Loucy (cell line): ENCODE measurements around the gene FAM187B.
"Not testable (repeated sequence)": the region's sequence is repeated elsewhere in the genome, so short reads cannot be mapped to it uniquely, and the experiment has no call there.

ENCODE experiments used
- H2AFZ ChIP-seq: fragments of 200-600 bp; sonication (generic); 2 replicates; pipeline ENCODE4 v1.6.0; 2016; ENCODE audit warnings: antibody characterized with exemption, mild to moderate bottlenecking, low read length, moderate library complexity
- H3F3A ChIP-seq: fragments of 200-600 bp; 2 replicates; pipeline ENCODE4 v1.6.0; 2016; ENCODE audit warnings: antibody characterized with exemption, low read depth, mild to moderate bottlenecking
- H3K27me3 ChIP-seq: fragments of 200-600 bp; sonication (generic); 2 replicates; pipeline ENCODE4 v1.6.1; 2014; ENCODE audit warnings: low read length, mild to moderate bottlenecking; ENCODE audit not compliant: insufficient read depth, poor library complexity, severe bottlenecking
- H3K36me3 ChIP-seq: fragments of 200-600 bp; sonication (generic); 2 replicates; pipeline ENCODE4 v1.6.1; 2016; ENCODE audit warnings: low read length; ENCODE audit not compliant: insufficient read depth
- H3K4me1 ChIP-seq: fragments of 200-600 bp; sonication (generic); 2 replicates; pipeline ENCODE4 v1.5.1; 2014; ENCODE audit warnings: low read length, mild to moderate bottlenecking; ENCODE audit not compliant: insufficient read depth, poor library complexity, severe bottlenecking
- H3K4me2 ChIP-seq: fragments of 200-600 bp; sonication (generic); 2 replicates; pipeline ENCODE4 v1.6.0; 2014; ENCODE audit warnings: antibody characterized with exemption, low read length, low read depth, mild to moderate bottlenecking; ENCODE audit not compliant: poor library complexity, severe bottlenecking
- H3K4me3 ChIP-seq: fragments of 200-600 bp; sonication (generic); 2 replicates; pipeline ENCODE4 v1.5.1; 2014; ENCODE audit warnings: low read length, mild to moderate bottlenecking, mixed read lengths; ENCODE audit not compliant: poor library complexity, severe bottlenecking
- H3K79me2 ChIP-seq: fragments of 200-600 bp; sonication (generic); 2 replicates; pipeline ENCODE4 v1.6.1; 2014; ENCODE audit warnings: low read length; ENCODE audit not compliant: insufficient read depth
- H3K9ac ChIP-seq: fragments of 200-600 bp; sonication (generic); 2 replicates; pipeline ENCODE4 v1.6.0; 2014; ENCODE audit warnings: mild to moderate bottlenecking, low read depth, low read length, moderate library complexity; ENCODE audit not compliant: poor library complexity, severe bottlenecking
- H3K9me2 ChIP-seq: fragments of 200-600 bp; sonication (generic); replicated peaks from 2 replicates; pipeline ENCODE4 v1.6.1; 2016; ENCODE audit warnings: low read depth, low read length, mixed read lengths
- H3K9me3 ChIP-seq: fragments of 200-600 bp; sonication (generic); 2 replicates; pipeline ENCODE4 v1.6.1; 2014; ENCODE audit warnings: mild to moderate bottlenecking, antibody characterized with exemption, low read length, low read depth; ENCODE audit not compliant: insufficient read depth
- H4K20me1 ChIP-seq: fragments of 200-600 bp; sonication (generic); 2 replicates; pipeline ENCODE4 v1.6.0; 2014; ENCODE audit warnings: antibody characterized with exemption, low read length, mild to moderate bottlenecking; ENCODE audit not compliant: insufficient read depth, poor library complexity, severe bottlenecking
- CTCF ChIP-seq: fragments of 200-600 bp; sonication (generic); conservative IDR thresholded peaks from 2 replicates; pipeline ENCODE4 v1.5.1; 2014; ENCODE audit warnings: mild to moderate bottlenecking, antibody characterized with exemption, low read length
- EZH2phosphoT487 ChIP-seq: fragments of 200-600 bp; IDR thresholded peaks from 2 replicates; pipeline ENCODE4 v1.6.1; 2018; ENCODE audit warnings: antibody characterized with exemption, mild to moderate bottlenecking, moderate library complexity, borderline replicate concordance

FAM187B gene

GRCh38 chr19:35240327-35240726 is 11.8 kb upstream of the FAM187B start:
- no peaks in the 10 kb centered on the region; the same call in 1 of the 2 replicates for H3K9me3 ChIP-seq
- no peaks in the 10 kb centered on the region for H3K79me2 ChIP-seq
- no peak overlapping the region for H3K4me2 ChIP-seq
- H3K9ac ChIP-seq = no peak overlapping the region
- H2AFZ ChIP-seq = no peak overlapping the region
- H4K20me1 ChIP-seq = no peaks in the 10 kb centered on the region
- peaks cover 4% of the 10 kb centered on the region for H3K27me3 ChIP-seq
- no peaks in the 10 kb centered on the region for H3F3A ChIP-seq
- H3K9me2 ChIP-seq = no peaks in the 10 kb centered on the region
- no peak for TF ChIP-seq EZH2phosphoT487
- no peak for TF ChIP-seq CTCF
- H3K4me3 ChIP-seq = no peak overlapping the region
- H3K36me3 ChIP-seq = no peaks in the 10 kb centered on the region
- H3K4me1 ChIP-seq = no peaks in the 10 kb centered on the region

GRCh38 chr19:35239597-35239996 is 11.1 kb upstream of the FAM187B start:
- H3K79me2 ChIP-seq, H3K36me3 ChIP-seq, H4K20me1 ChIP-seq, H3K9ac ChIP-seq, H3K9me2 ChIP-seq, H3K4me3 ChIP-seq, H3F3A ChIP-seq, H3K27me3 ChIP-seq, H3K4me2 ChIP-seq, H3K4me1 ChIP-seq, H2AFZ ChIP-seq, H3K9me3 ChIP-seq: not testable (repeated sequence)

GRCh38 chr19:35236638-35237400 is 8.3 kb upstream of the FAM187B start:
- Histone ChIP-seq H3K79me2 (no peaks in the 10 kb centered on the region), H3K4me3 (no peak overlapping the region), H3K36me3 (no peaks in the 10 kb centered on the region), H3K9ac (no peak overlapping the region), H4K20me1 (no peaks in the 10 kb centered on the region), H3K9me3 (no peaks in the 10 kb centered on the region; the same call in 1 of the 2 replicates), H3K9me2 (no peaks in the 10 kb centered on the region), H3F3A (no peaks in the 10 kb centered on the region), H3K4me1 (no peaks in the 10 kb centered on the region), H3K27me3 (no peaks in the 10 kb centered on the region), H3K4me2 (no peak overlapping the region), H2AFZ (no peak overlapping the region)
- TF ChIP-seq EZH2phosphoT487 = no peak
- peak; percentile 49 for TF ChIP-seq CTCF

- Histone ChIP-seq H4K20me1 (no peaks in the 10 kb centered on the region), H3K4me1 (no peaks in the 10 kb centered on the region), H2AFZ (no peak overlapping the region), H3K4me3 (no peak overlapping the region), H3K4me2 (no peak overlapping the region), H3K27me3 (no peaks in the 10 kb centered on the region), H3K79me2 (no peaks in the 10 kb centered on the region), H3K36me3 (no peaks in the 10 kb centered on the region), H3K9ac (no peak overlapping the region), H3K9me2 (no peaks in the 10 kb centered on the region), H3F3A (no peaks in the 10 kb centered on the region), H3K9me3 (no peaks in the 10 kb centered on the region)
- no peak for TF ChIP-seq EZH2phosphoT487
- TF ChIP-seq CTCF = no peak
Measured at GRCh38 chr19:35232912-35233311, 4.4 kb upstream of the FAM187B start.
